ENCODE measurements around the gene ANKRD11. TPM values are rescaled to one million over a fixed set of nuclear protein-coding genes. Genes with fewer than 3 reads are reported as not detected.

Gene ANKRD11
- total and polyA plus RNA-seq, 5 experiments from 2014 or later = 8.9 to 328 (median 61.1) TPM

DNA sequence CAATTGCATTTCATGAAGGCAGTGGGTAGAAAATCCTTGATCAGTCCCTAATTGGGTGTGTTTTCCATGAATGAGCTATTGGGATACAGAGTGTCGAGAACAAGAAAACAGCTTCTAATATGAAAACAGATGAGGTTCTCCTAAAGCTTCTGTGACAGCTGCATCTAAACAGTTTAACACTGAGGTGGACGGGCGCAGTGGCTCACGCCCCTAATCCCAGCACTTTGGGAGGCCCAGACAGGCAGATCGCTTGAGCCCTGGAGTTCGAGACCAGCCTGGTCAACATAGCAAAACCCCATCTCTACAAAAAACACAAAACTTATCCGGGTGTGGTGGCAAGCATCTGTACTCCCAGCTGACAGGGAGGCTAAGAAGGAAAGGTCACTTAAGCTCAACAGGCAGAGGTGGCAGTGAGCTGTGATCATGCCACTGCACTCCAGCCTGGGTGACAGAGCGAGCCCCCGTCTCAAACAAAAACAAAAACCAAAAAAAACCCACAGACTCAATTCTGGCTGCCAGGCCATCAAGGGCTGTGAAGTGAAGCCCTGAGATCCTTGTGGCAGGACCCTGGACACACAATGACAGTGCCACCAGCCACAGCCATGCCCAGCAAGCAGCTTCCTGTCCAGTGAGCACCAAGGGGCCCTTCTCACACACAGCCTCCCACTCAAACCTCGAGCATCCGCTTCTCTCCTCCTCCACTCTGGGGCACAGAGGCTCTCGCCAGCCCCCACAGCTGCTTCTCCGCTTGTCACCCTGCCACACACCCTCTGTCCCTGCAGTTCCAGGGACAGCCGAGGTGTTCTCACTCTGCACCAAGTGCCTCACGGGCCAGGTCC lies 44.0 kb downstream of the ANKRD11 start:
- POLR2A ChIA-PET = interaction anchor here (0.6 to 3.7 kb wide), 13 partner anchors 9 to 131 kb away, joined by 3 to 21 read pairs (median 4); no protein-coding TSS in a partner anchor
- Mint-ChIP-seq H3K36me3 (peaks cover 0 to 1% (median 0%) of the 10 kb centered on the region in 3 donors), H3K4me1 (peaks cover 54 to 97% (median 93%) of the 10 kb centered on the region in 4 donors), H3K4me3 (peak overlapping the region; percentile 53 to 87 (median 82)), H3K9me3 (peaks cover 0 to 2% (median 0%) of the 10 kb centered on the region in 9 donors), H3K27ac (peak overlapping the region; percentile 82 to 94 (median 90)), H3K27me3 (no peaks in the 10 kb centered on the region)
- ATAC-seq = peak; percentile 40 to 57
- peak in 4 of 10 donors; percentile 32 to 44 (median 38) for DNase-seq

- no peak for ATAC-seq
- Mint-ChIP-seq H3K27me3 (no peaks in the 10 kb centered on the region), H3K4me3 (peak overlapping the region in 9 of 10 donors; percentile 18 to 85 (median 68)), H3K36me3 (peaks cover 0 to 4% (median 1%) of the 10 kb centered on the region in 3 donors), H3K4me1 (peaks cover 59 to 98% (median 93%) of the 10 kb centered on the region in 4 donors), H3K27ac (peak overlapping the region; percentile 70 to 94 (median 88)), H3K9me3 (peaks cover 0 to 2% (median 0%) of the 10 kb centered on the region in 9 donors)
- POLR2A ChIA-PET = interaction anchor here (0.9 to 3.7 kb wide), 10 partner anchors 9 to 44 kb away, joined by 3 to 21 read pairs (median 5); no protein-coding TSS in a partner anchor
- DNase-seq = no peak
These were observed 45.2 kb downstream of the ANKRD11 start for GRCh38 chr16:89445166-89445565.

DNA sequence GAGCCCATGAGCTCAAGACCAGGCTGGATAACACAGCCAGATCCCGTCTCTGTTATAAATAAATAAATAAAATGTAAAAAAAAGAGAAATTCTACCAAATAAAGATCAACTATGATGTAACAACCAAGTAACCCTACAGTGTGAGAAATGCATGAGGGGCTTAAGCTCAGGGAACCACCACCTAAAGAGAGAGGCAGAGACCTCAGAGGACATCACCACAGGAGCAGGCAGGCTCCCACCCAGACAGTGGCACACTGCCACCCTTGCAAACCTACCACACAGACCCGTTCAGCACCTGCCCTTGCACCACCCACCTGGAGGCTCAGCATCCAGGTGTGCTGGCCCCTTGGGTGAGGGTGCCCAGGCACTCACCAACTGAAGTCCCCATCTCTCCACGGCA lies 45.6 kb downstream of the ANKRD11 start:
- Mint-ChIP-seq H3K36me3 (peaks cover 0 to 8% (median 1%) of the 10 kb centered on the region in 3 donors), H3K27me3 (no peaks in the 10 kb centered on the region), H3K4me3 (peak overlapping the region in 9 of 10 donors; percentile 36 to 85 (median 68)), H3K9me3 (peaks cover 0 to 2% (median 0%) of the 10 kb centered on the region in 9 donors), H3K4me1 (peaks cover 60 to 98% (median 93%) of the 10 kb centered on the region in 4 donors), H3K27ac (peak overlapping the region; percentile 70 to 94 (median 90))
- POLR2A ChIA-PET = interaction anchor here (0.9 to 3.7 kb wide), 8 partner anchors 8 to 44 kb away, joined by 3 to 21 read pairs (median 4); no protein-coding TSS in a partner anchor
- ATAC-seq (peak; percentile 27 to 32), DNase-seq (no peak)

DNA sequence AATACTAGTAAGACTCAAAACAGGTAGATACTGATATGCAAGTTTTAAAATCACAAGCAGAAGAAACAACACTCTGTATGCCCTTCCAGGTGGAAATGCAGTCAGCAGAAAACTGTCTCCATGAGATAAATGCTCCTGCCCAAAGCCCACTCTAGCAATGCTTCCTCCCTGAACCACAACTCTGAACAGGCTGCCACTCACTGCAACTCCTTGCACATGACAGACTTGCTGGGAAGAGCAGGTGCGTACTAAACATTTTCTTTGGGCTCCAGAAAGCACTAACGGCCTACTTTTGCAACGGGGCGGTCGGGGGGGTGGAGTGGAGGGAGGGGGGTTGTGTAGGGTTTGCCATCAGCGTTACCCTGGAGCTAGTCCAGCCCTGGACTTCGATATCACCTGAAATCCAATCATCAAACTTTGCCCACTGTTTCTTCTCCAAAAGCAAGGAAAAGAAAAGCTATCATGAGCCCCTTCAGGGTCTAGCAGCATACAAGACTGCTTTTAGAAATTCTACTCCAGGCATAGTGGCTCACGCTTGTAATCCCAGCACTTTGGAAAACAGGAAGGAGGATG lies 46.1 kb downstream of the ANKRD11 start:
- Mint-ChIP-seq H3K36me3 (peaks cover 0 to 13% (median 1%) of the 10 kb centered on the region in 3 donors), H3K9me3 (peaks cover 0 to 2% (median 0%) of the 10 kb centered on the region in 9 donors), H3K27ac (peak overlapping the region; percentile 75 to 94 (median 90)), H3K4me3 (peak overlapping the region; percentile 56 to 85 (median 78)), H3K27me3 (no peaks in the 10 kb centered on the region), H3K4me1 (peaks cover 64 to 98% (median 95%) of the 10 kb centered on the region in 4 donors)
- POLR2A ChIA-PET = interaction anchor here (0.7 to 3.7 kb wide), 6 partner anchors 8 to 64 kb away, joined by 3 to 21 read pairs (median 6); partner anchors contain the start of gene SPG7
- ATAC-seq (peak in 1 of 2 donors; percentile 9), DNase-seq (no peak)

DNA sequence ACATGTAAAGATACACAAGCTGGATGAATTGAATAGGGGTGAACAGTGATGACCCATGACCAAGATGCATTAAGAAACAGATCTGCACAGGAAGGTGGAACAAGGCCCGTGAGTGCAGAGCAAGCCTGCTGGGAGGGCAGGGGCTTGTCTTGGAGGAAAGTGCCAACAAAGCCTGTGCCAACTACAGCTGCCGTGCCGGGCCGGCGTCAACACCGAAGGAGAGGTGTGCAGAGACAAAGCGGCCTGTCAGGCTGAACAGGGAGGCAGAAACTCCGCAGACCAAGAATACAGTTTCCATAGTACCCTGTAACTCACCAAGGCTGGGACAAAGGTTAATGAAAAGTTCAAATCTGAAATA lies 46.7 kb downstream of the ANKRD11 start:
- H3K4me3 Mint-ChIP-seq = peak overlapping the region; percentile 56 to 85 (median 78)
- peaks cover 63 to 96% (median 95%) of the 10 kb centered on the region in 4 donors for H3K4me1 Mint-ChIP-seq
- ATAC-seq = peak; percentile 17 to 26
- peaks cover 0 to 19% (median 1%) of the 10 kb centered on the region in 3 donors for H3K36me3 Mint-ChIP-seq
- POLR2A ChIA-PET = interaction anchor here (0.7 to 3.2 kb wide), 3 partner anchors 12 to 64 kb away, joined by 4 to 12 read pairs (median 8); partner anchors contain the start of gene SPG7
- H3K9me3 Mint-ChIP-seq = peaks cover 0 to 2% (median 0%) of the 10 kb centered on the region in 9 donors
- DNase-seq = no peak
- no peaks in the 10 kb centered on the region for H3K27me3 Mint-ChIP-seq
- H3K27ac Mint-ChIP-seq = peak overlapping the region; percentile 75 to 94 (median 90)

DNA sequence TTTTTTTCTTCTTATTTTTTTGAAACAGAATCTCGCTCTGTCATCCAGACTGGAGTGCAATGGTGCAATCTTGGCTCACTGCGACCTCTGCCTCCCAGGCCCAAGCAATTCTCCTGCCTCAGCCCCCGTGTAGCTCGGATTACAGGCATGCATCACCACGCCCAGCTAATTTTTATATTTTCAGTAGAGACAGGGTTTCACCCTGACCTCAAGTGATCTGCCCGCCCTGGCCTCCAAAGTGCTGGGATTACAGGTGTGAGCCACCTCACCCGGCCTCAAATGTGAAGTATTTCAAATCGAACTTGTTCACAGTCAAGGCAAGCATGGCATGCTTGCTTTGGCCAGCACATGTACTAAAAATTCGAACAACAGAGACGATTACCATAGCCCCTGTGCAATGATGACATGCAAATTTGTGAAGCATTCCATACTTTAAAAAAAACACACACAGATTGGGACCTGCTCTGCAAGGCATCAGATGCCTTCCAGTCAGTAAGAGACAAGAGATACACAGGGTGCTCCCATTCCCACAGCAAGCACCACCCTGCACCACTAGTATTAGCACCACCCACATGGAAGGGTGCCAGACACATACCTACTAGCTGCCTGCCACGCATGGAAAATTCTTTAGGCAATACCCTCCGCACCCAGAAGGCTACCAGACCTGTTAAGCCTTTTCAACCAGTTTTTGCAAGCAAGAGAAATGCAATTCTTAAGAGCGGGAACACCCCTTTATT lies 47.2 kb downstream of the ANKRD11 start:
- POLR2A ChIA-PET = interaction anchor here (0.7 to 3.2 kb wide), 4 partner anchors 13 to 65 kb away, joined by 4 to 12 read pairs (median 10); partner anchors contain the start of gene SPG7
- H3K9me3 Mint-ChIP-seq = peaks cover 0 to 2% (median 0%) of the 10 kb centered on the region in 9 donors
- peak overlapping the region; percentile 56 to 85 (median 78) for H3K4me3 Mint-ChIP-seq
- ATAC-seq (peak; percentile 12 to 24), DNase-seq (no peak)
- peaks cover 0 to 19% (median 1%) of the 10 kb centered on the region in 3 donors for H3K36me3 Mint-ChIP-seq
- peak overlapping the region; percentile 14 to 94 (median 90) for H3K27ac Mint-ChIP-seq
- H3K4me1 Mint-ChIP-seq = peaks cover 63 to 95% (median 94%) of the 10 kb centered on the region in 4 donors
- H3K27me3 Mint-ChIP-seq = no peaks in the 10 kb centered on the region

- Mint-ChIP-seq H3K4me1 (peaks cover 68 to 97% (median 96%) of the 10 kb centered on the region in 4 donors), H3K27ac (peak overlapping the region; percentile 79 to 94 (median 92)), H3K27me3 (no peaks in the 10 kb centered on the region), H3K9me3 (peaks cover 0 to 2% (median 0%) of the 10 kb centered on the region in 9 donors), H3K36me3 (peaks cover 0 to 24% (median 1%) of the 10 kb centered on the region in 3 donors), H3K4me3 (peak overlapping the region; percentile 50 to 85 (median 78))
- DNase-seq (no peak), ATAC-seq (no peak)
- POLR2A ChIA-PET = interaction anchor here (0.8 to 2.3 kb wide), 5 partner anchors 11 to 46 kb away, joined by 3 to 11 read pairs (median 3); no protein-coding TSS in a partner anchor
These were observed 47.8 kb downstream of the ANKRD11 start for GRCh38 chr16:89442588-89442987.

GRCh38 chr16:89439659-89440058 lies 50.7 kb downstream of the ANKRD11 start:
- Mint-ChIP-seq H3K36me3 (peaks cover 0 to 24% (median 4%) of the 10 kb centered on the region in 3 donors), H3K27me3 (peaks cover 0 to 2% (median 0%) of the 10 kb centered on the region in 5 donors)

DNA sequence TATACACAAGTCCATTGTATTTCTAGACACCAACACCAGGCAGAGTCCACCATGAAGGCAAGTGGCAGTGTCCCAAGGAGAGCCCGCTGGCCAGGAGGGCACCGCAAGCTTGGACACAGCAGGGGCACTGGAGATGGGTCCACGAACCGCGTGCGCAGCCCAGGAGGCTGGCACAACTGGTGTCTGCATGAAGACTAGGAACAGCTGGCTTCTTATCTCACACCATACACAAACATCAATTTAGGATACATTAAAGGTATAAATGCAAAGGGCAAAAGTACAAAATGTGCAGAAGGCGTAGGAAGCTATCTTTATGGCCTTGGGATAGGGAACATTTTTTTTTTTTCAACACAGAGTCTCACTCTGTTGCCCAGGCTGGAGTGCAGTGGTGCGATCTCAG lies 52.4 kb downstream of the ANKRD11 start:
- Mint-ChIP-seq H3K36me3 (peaks cover 0 to 24% (median 4%) of the 10 kb centered on the region in 3 donors), H3K27ac (peak overlapping the region in 9 of 10 donors; percentile 13 to 84 (median 65)), H3K9me3 (no peaks in the 10 kb centered on the region), H3K4me1 (peaks cover 57 to 92% (median 75%) of the 10 kb centered on the region in 4 donors), H3K4me3 (peak overlapping the region in 6 of 10 donors; percentile 5 to 74 (median 60)), H3K27me3 (peaks cover 0 to 2% (median 0%) of the 10 kb centered on the region in 5 donors)
- POLR2A ChIA-PET = interaction anchor here (0.6 to 2.4 kb wide), 4 partner anchors 37 to 51 kb away, joined by 3 to 8 read pairs (median 4); no protein-coding TSS in a partner anchor
- DNase-seq = no peak
- no peak for ATAC-seq

More at GRCh38 chr16:89439659-89440058, 50.7 kb downstream of the ANKRD11 start:
- H3K27ac Mint-ChIP-seq = peak overlapping the region in 9 of 10 donors; percentile 5 to 91 (median 84)
- POLR2A ChIA-PET = interaction anchor here (1.0 to 1.5 kb wide), 2 partner anchors 35 to 37 kb away, joined by 3 read pairs; no protein-coding TSS in a partner anchor
- DNase-seq (no peak), ATAC-seq (no peak)
- peaks cover 62 to 98% (median 85%) of the 10 kb centered on the region in 4 donors for H3K4me1 Mint-ChIP-seq
- peak overlapping the region in 9 of 10 donors; percentile 0 to 83 (median 69) for H3K4me3 Mint-ChIP-seq
- H3K9me3 Mint-ChIP-seq = no peaks in the 10 kb centered on the region

GRCh38 chr16:89437251-89437987 lies 52.9 kb downstream of the ANKRD11 start:
- Mint-ChIP-seq H3K4me3 (peak overlapping the region in 9 of 10 donors; percentile 28 to 74 (median 59)), H3K36me3 (peaks cover 0 to 24% (median 4%) of the 10 kb centered on the region in 3 donors), H3K4me1 (peaks cover 51 to 87% (median 69%) of the 10 kb centered on the region in 4 donors), H3K9me3 (no peaks in the 10 kb centered on the region), H3K27ac (peak overlapping the region; percentile 2 to 86 (median 71)), H3K27me3 (peaks cover 0 to 2% (median 0%) of the 10 kb centered on the region in 5 donors)
- POLR2A ChIA-PET = interaction anchor here (1.0 to 2.4 kb wide), 4 partner anchors 7 to 52 kb away, joined by 3 to 8 read pairs (median 5); no protein-coding TSS in a partner anchor
- DNase-seq (no peak), ATAC-seq (no peak)

All from naive thymus-derived CD8-positive, alpha-beta T cell (primary cell).